OCI-M2 (cell line): ENCODE data around the gene USP33.
"Not testable (repeated sequence)": the region's sequence is repeated elsewhere in the genome, so short reads cannot be mapped to it uniquely, and the experiment has no call there.

Experiments used
- DNase-seq: peaks from one replicate; lab custom pipeline; 2025; ENCODE audit not compliant: unreplicated experiment; lab: John Stamatoyannopoulos, UW

The USP33 gene

DNA sequence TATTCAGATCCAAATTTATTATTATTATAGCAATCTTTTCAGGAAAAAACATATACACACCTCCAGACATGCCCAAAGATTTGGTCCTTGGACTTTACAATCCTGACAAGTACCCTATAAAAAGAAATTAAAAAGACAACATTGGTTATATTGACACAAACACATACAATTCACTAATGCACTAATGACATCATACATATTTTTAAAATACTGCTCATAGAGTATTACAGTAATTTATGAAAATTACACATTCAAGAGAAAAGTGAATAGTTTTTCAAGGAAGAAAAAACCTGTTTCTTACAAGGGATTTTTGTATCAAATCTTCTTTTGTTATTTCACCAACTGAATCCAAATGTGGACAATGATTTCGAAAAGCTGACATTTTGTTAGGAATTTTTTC, 18.3 kb downstream of the USP33 start:
- no peak for DNase-seq

DNA sequence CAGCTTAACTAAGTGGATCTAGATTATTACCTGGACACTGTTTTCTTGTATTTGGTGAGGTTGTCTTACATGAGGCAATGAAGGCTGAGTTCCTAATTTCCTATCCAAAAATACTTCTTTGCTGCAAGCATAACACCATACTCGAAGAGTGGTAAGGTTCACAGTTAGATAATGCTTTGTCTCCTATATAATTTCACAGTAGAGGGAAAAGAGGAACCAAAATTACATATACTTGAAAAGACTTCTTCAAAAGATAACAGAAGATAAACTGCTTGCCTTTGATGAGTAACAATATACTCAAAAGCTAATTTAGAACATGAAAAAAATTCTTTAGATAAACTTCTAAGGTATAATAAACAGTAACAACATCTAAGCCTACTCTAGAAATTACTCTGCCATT, 20.4 kb downstream of the USP33 start:
- DNase-seq = no peak

DNA sequence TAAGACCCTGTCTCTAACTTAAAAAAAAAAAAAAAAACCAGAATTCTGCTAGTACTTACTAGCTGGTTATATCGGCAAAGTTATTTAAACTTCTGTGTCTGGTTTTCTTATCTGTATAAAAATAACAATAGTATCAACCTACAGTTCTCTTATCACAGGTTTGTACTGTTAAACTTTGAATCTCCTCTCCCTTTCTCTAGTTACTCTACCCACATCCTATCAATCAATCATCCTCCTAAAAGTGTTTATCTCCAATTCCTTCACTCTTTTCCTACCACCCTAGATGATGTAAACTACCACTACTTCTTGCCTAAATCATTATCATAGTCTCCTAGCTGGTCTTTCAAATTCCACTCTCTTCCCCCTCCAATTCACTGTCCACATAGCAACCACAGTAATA, 27.6 kb downstream of the USP33 start:
- no peak for DNase-seq

DNA sequence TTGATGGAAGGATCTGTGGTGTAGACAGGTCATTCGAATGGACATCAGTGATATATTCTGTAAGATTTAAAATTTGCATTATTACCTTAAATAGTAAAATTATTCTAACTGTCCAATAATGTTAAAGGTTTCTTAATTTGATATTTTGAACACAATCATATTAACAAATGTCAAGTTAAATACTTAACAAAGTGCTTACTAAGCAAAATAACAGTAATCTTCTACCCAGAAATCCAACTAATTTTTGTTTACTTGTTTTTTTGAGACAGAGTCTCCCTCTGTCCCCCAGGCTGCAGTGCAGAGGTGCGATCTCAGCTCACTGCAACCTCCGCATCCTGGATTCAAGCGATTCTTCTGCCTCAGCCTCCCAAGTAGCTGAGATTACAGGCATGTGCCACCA, 33.9 kb downstream of the USP33 start:
- DNase-seq = no peak

DNA sequence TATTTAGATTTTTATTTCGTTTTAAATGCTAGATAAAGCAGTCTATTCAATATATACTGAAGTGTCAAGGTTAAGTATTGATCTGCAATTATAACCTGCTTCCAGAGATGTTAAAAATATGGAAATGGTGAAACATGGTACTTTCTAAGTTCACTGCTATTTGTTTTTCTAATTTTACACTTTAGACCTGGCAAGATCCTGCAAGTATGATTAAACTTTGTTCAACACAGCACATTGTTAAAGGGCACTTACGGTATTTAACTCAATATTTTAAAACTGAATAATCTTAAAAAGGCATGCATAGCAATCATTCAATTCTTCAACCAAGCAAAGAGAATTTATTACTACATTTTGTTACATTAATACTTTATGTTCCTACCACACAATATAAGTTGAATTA, 41.5 kb downstream of the USP33 start:
- no peak for DNase-seq

DNA sequence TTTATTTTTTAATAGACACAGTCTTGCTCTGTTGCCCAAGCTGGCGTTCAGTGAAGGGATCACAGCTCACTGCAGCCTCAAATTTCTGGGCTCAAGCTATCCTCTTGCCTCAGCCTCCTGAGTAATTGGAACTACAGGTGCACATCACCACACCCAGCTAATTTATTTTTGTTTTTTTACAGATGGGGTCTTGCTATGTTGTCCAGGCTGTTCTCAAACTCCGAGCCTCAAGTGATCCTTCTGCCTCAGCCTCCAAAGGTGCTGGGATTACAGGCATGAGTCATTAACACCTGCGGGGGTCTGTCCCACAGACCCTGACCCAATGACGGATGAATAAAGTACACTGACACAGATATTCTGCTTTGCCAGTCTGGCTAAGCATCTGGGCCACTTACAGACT, 43.6 kb downstream of the USP33 start:
- DNase-seq = no peak

DNA sequence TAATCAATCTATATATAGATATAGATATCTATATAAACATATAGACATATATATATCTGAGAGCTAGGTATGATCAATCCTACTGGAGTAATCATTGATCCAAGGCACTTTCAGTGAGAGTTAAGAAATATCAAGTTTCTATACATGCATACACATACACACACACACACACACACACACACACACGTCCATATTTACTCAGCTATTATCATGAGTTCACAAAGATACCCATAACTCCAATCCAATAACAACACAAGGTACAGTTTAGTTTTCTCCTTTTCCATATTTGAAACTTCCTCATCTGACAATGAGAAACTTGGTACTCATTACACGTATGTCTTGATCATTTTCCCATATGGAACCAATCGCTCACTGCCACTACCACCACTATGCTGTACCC, 49.9 kb downstream of the USP33 start:
- DNase-seq = no peak

DNA sequence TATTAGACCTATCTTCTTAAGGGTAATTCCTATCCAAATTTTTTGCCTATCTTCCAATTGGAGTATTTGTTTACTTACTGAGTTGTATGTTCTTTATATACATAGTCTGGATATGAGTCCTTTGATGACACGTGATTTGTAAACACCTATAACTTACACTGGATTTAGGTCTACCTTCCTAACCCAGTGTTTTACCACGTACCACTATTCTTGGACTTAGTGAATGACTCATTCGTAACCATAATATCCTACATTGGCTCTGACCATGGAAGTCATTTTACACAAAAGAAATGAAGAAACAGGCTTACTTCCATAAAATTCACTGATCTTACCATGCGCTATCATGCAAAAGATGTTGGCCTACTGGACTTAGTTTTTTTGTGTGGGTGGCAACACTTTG, 53.3 kb downstream of the USP33 start:
- DNase-seq = no peak

DNA sequence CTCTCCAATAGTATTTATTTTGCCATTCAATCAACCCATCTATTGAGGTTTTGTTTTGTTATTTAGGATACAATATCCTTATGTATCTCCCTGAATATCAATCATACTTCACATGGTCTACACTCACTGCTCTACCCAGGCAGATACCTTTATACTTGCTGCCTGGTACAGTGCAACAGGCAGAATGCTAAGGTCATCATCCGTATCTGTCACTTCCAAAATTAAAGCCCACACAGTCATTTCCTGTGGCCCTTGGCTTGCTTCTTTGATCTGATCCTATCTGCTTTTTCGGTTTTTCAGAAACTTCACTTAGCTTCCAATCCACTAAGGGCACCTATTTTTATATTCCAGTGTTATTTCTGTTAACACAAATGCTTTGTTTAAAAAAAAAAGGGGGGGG, 54.9 kb downstream of the USP33 start:
- DNase-seq = no peak

DNA sequence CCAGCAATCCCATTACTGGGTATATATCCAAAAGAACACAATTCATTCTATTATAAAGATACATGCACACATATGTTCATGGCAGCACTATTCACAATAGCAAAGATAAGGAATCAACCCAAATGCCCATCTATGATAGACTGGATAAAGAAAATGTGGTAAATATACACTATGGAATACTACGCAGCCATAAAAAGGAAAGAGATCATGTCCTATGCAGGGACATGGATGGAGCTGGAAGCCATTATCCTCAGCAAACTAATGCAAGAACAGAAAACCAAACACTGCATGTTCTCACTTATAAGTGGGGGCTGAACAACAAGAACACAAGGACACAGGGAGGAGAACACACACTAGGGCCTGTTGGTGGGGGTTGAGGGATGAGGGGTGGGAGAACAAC, 60.0 kb downstream of the USP33 start:
- not testable (repeated sequence) for DNase-seq

DNA sequence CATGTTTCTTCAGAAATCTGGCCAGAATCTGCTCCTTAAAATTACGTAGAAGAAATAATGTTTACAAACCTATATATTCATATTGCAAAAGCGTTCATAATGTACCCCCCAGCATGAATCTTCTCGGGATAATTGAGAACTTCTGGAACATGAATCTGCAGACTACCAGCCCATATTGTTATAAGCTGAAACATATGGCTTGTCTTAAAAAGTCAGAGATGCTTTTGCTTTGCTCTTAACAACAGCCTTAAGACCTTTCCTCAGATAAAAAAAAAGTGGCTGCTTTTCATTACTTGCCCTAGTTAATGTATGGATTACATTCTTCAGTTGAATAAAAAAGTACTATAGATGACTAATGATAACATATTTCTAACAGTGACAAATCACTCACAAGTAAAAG, 62.2 kb downstream of the USP33 start:
- no peak for DNase-seq

DNA sequence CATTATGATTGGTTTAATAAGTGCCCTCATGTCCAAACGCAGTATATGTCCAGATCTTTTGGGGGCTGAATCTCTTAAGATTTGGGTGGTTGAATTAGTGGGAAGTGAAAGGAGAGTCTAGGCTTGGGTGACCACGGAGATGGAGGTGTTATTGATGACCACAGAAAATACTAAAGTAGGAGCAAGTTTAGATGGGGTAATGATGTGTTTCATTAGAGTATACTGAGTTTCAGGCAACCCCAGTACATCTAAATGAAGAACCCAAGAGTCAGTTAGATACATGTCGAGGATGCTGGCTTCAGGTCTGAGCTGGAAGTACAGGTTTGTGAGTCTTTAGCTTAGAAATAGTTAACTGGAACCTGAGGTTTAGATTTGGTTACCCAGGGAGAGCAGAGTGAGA, 70.7 kb downstream of the USP33 start:
- DNase-seq = no peak

DNA sequence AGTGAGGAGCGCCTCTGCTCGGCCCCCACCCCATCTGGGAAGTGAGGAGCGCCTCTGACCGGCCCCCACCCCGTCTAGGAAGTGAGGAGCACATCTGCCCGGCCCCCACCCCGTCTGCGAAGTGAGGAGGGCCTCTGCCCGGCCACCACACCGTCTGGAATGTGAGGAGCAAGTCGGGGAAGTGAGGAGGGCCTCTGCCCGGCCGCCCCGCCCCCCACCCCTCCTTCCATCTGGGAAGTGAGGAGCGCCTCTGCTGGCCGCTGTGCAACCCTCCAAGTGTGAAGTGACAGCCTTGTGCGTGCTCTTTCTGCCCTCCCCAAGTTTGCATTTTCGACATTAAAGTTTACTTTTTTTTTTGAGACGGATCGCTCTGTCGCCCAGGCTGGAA, 72.1 kb downstream of the USP33 start:
- no peak for DNase-seq

DNA sequence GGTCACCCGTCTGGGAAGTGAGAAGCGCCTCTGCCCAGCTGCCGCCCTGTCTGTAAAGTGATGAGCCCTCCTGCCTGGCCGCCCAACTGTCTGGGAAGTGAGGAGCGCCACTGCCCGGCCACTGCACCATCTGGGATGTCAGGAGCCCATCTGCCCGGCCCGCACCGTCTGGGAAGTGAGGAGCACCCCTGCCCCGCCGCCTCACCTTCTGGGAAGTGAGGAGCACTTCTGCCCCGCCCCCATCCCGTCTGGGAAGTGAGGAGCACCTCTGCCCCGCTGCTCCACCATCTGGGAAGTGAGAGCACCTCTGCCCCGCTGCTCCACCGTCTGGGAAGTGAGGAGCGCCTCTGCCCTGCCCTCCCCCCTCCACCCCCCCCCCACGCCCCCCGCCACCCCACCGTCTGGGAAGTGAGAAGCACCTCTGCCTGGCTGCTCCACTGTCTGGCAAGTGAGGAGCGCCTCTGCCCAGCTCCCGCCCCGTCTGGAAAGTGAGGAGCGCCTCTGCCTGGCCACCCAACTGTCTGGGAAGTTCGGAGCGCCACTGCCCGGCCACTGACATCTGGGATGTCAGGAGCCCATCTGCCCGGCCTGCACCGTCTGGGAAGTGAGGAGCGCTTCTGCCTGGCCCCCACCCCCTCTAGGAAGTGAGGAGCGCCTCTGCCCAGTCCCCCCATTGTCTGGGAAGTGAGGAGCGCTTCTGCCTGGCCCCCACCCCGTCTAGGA, 72.7 kb downstream of the USP33 start:
- no peak for DNase-seq

DNA sequence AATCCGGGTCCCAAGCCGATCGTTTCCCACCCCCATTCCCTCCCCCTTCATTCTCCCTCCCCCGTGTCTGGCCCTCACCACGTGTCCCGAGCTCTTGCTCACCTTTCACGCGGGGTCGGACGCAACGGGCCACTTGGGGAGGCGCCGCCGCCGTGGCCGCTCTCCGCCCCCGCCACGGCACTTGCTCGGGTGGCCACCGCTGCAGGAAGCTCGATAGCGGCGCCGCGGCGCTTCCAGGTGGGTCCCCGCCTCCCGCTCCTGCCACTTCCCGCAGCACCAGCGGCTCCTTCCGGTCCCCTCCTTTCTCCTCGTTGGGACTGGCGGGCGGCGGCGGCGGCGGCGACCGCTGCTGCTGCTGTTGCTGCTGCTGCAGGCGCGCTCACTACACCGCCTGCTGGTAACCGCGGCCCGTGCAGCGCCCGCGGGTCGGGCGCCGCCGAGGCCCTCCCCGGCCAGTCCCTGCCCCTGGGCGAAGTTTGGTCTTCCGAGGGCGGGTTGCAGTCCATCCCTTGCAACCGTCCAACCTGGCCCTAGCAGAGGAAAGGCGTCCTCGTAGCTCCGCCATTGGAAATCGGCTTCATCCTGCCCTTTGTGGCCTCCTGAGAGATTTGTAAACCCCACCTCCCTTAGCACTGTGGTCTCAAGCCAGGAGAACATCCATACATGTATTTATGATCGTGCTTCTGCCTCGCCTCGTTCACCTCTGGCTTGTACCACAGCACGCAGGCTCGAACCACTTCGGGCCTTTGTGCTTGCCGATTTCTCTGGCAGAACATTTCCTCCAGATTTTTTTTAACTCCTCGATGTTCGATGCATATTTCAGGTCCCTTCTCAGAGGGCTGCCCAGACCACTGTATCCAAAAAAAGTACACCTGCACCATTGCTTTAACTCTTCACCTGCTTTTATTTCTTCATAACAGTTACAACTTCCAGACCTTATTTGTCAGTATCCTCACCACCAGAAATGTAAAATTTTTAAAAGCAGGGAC, 76.2 kb downstream of the USP33 start:
- DNase-seq = peak; percentile 37

DNA sequence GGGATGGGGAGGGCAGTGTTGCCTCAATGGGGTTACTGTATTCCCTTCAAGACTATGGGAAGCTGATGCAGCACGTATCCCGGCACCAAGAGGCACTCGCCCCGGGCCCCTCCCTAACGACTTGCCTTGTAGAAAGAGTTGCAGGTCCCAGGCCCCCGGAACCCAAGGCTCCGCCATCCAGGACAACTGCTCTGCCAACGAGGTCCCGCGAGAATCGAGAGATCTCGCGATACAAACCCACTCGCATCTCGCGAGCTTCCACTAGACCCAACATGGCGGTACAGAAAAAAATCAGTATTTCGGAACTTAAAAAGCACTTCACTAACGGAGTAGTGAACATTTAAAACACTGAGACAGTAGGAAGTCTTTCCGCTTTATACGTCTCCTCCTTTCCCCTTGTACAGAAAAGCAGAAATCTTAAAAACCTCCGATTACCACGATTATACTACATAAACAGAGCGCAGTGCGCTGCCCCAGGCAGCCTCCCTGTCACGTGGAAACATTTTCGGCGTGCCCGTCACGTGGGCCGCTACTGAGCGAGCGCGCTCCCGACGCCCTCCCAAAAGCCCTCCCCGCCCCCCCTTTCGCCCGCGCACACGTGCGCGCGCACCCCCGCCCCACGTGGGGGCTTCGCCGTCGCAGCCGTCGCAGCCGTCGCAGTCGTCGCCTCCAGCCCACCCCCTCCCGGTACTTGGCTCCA, 77.0 kb downstream of the USP33 start, which contains the start of gene ZZZ3:
Gene ZZZ3, minus strand, starts transcription at position 199 of the 700 bp plus-strand sequence. CDS start 49,304 bp downstream, outside the sequence.
- peak; percentile 77 for DNase-seq

DNA sequence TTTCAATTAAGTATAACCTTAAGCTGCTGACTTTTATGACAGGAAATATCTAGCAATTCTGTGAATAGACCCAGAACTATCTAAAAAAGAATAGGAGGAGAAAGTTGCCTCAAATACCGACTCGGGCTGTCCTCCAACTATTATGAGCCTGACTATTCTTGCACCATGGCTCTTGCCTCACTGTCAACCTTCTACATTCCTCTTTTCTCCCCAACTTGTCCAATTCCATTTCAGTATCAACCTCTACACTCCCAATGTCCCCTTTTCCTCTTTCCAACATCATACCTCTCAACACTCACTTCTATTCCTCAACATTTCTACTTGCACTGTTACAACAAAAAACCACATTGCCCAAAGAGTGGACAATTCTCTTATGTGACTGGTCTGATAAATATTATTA, 79.5 kb downstream of the USP33 start:
- no peak for DNase-seq

DNA sequence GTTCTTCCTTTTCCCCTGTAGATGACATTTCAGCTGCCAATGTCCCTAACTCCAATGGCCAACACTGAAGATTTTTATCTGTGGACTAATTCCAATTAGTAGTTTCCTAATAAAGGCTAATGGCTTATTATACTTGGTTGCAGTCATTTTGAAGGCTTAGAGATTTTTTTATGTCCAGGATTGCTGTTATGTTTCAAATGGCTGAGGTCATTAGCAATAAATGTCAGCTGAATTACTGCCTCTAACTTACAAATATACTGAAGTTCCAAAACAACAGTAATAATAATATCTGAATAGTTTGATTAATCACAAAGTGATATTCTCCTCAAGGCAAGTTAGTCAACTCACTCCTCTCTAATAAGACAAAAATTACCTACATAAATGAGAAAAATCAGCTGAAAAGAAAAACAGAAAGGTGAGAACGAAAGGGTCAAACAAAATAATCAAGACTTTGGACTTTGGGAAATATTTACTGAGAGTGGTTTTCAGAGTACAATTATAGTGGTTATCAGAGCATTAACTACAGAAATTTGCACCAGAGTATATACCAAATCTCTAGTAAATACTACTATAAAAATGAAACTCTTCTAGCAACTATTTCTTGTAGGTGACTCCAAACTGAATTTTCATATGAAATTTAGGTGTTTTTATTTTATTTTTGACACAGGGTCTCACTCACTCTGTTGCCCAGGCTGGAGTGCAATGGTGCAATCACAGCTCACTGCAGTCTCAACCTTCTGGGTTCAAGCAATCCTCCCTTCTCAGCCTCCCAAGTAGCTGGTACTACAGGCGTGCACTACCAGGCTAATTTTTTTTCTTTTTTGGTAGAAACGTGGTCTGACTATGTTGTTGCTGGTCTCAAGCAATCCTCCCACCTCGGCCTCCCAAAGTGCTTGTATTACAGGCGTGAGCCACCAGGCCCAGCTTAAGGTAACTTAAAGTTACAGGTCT, 80.7 kb downstream of the USP33 start:
- DNase-seq = no peak

DNA sequence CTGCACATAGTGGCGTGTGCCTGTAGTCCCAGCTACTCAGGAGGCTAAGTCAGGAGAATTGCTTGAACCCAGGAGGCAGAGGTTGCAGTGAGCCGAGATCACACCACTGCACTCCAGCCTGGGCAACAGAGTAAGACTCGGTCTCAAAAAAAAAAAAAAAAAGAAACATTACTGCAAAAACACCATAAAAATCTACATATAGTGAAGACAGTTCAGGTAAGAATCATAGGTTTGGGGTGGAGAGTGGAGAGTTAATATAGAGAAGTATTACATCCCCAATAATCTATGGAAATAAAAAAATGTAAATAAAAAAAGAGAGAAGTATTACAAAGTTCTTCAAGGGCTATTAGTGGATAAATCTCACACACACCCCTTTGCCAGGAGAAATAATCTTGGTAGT, 84.8 kb downstream of the USP33 start:
- not testable (repeated sequence) for DNase-seq

DNA sequence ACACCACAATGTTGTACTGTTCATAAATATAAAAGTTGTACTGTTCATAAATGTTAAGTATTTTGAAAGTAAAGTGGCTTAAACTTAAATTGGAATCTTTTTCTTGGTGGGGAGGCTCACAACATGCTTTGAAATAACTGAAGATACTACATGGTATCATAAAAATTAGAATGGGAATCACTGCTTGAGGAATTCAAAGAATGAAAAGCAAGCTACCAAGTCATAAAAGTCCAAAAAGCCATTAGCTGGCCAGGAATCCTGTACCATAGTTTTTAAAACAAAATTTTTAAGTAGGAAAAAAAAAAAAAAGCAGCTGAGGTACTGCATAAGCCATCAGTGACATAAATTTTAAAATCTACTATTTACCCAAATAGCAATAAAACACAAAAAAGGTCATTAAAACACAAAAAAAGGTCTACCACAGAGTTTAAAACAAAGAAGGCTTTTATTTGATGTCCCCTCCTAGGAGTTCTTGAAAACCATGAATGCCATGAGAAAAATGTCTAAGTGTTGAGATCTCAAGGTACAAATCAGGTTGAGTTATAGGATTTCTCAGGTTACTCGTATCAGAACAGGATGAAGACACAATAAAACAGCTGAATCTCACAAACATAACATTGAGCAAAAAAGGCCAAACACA, 85.8 kb downstream of the USP33 start:
- no peak for DNase-seq
